ENCODE data around the gene AFAP1L2. TPM values are rescaled to one million over a fixed set of nuclear protein-coding genes. Genes with fewer than 3 reads are reported as not detected.

Gene AFAP1L2
- polyA plus RNA-seq, 1 donor from 2014 or later = 0.88 TPM

- Histone ChIP-seq H2AFZ (ENCODE audit: low read depth, low read length) (no peak overlapping the region), H3F3A (ENCODE audit: insufficient read depth, low read length, poor library complexity, severe bottlenecking) (no peaks in the 10 kb centered on the region), H3K4me2 (ENCODE audit: low read length) (no peak overlapping the region), H3K27me3 (ENCODE audit: insufficient read depth, low read depth, low read length) (no peaks in the 10 kb centered on the region), H3K9me2 (ENCODE audit: insufficient read depth, low read length) (no peaks in the 10 kb centered on the region), H3K4me3 (ENCODE audit: low read length) (no peak overlapping the region), H4K20me1 (ENCODE audit: insufficient read depth) (no peaks in the 10 kb centered on the region), H3K79me2 (replicated peaks; ENCODE audit: insufficient read depth, low read length) (no peaks in the 10 kb centered on the region), H3K9ac (ENCODE audit: low read length) (no peak overlapping the region), H3K36me3 (ENCODE audit: insufficient read depth, low read length) (no peaks in the 10 kb centered on the region), H3K9me3 (ENCODE audit: low read length) (no peaks in the 10 kb centered on the region), H3K27ac (ENCODE audit: low read length) (no peak overlapping the region)
- TF ChIP-seq REST (IDR thresholded peaks at IDR 0.05; ENCODE audit: borderline replicate concordance) = no peak
- no peak for TF ChIP-seq CTCF (IDR thresholded peaks at IDR 0.05; ENCODE audit: poor library complexity, severe bottlenecking)
- no peak for TF ChIP-seq RAD21 (conservative IDR thresholded peaks at IDR 0.05)
- TF ChIP-seq EZH2 (IDR thresholded peaks at IDR 0.05; ENCODE audit: borderline replicate concordance, insufficient read depth, low read length, poor library complexity, severe bottlenecking) = no peak
- TF ChIP-seq EP300 (conservative IDR thresholded peaks at IDR 0.05; ENCODE audit: poor library complexity, severe bottlenecking) = no peak
Observed at GRCh38 chr10:114291516-114291915, 112.8 kb downstream of the AFAP1L2 start.

GRCh38 chr10:114291076-114291475, 113.2 kb downstream of the AFAP1L2 start:
- H4K20me1 ChIP-seq (ENCODE audit: insufficient read depth) = no peaks in the 10 kb centered on the region
- no peaks in the 10 kb centered on the region for H3K36me3 ChIP-seq (ENCODE audit: insufficient read depth, low read length)
- no peaks in the 10 kb centered on the region for H3K27me3 ChIP-seq (ENCODE audit: insufficient read depth, low read depth, low read length)
- H3K79me2 ChIP-seq (replicated peaks; ENCODE audit: insufficient read depth, low read length) = no peaks in the 10 kb centered on the region
- TF ChIP-seq REST (IDR thresholded peaks at IDR 0.05; ENCODE audit: borderline replicate concordance) = no peak
- TF ChIP-seq EZH2 (IDR thresholded peaks at IDR 0.05; ENCODE audit: borderline replicate concordance, insufficient read depth, low read length, poor library complexity, severe bottlenecking) = no peak
- no peak for TF ChIP-seq SMC3 (conservative IDR thresholded peaks at IDR 0.05; ENCODE audit: poor library complexity)
- TF ChIP-seq RAD21 (conservative IDR thresholded peaks at IDR 0.05) = no peak
- no peak for TF ChIP-seq POLR2AphosphoS5 (IDR thresholded peaks at IDR 0.05)
- no peak overlapping the region for H2AFZ ChIP-seq (ENCODE audit: low read depth, low read length)
- H3F3A ChIP-seq (ENCODE audit: insufficient read depth, low read length, poor library complexity, severe bottlenecking) = no peaks in the 10 kb centered on the region
- H3K4me3 ChIP-seq (ENCODE audit: low read length) = no peak overlapping the region
- H3K9ac ChIP-seq (ENCODE audit: low read length) = no peak overlapping the region
- no peak overlapping the region for H3K27ac ChIP-seq (ENCODE audit: low read length)
- H3K9me2 ChIP-seq (ENCODE audit: insufficient read depth, low read length) = no peaks in the 10 kb centered on the region
- no peak overlapping the region for H3K4me2 ChIP-seq (ENCODE audit: low read length)
- H3K9me3 ChIP-seq (ENCODE audit: low read length) = no peaks in the 10 kb centered on the region

Measured in neural cell (in vitro differentiated cells).